ENCODE results near the gene NUDCD3.

The NUDCD3 gene

GRCh38 chr7:44380831-44381493, 109.5 kb downstream of the NUDCD3 start:
- no peak for DNase-seq

- no peak for DNase-seq
Measured at GRCh38 chr7:44380189-44380830, 110.1 kb downstream of the NUDCD3 start.

- no peak for DNase-seq
Measured at GRCh38 chr7:44379366-44380188, 110.9 kb downstream of the NUDCD3 start.

GRCh38 chr7:44378744-44379143, 111.7 kb downstream of the NUDCD3 start:
- DNase-seq: no peak

GRCh38 chr7:44377681-44378421, 112.6 kb downstream of the NUDCD3 start:
- DNase-seq: no peak

GRCh38 chr7:44377134-44377463, 113.4 kb downstream of the NUDCD3 start:
- DNase-seq: no peak

GRCh38 chr7:44376429-44377133, 113.9 kb downstream of the NUDCD3 start:
- no peak for DNase-seq

GRCh38 chr7:44375926-44376342, 114.5 kb downstream of the NUDCD3 start:
- DNase-seq: no peak

GRCh38 chr7:44375236-44375699, 115.2 kb downstream of the NUDCD3 start:
- no peak for DNase-seq

- no peak for DNase-seq
Measured at GRCh38 chr7:44374007-44374763, 116.3 kb downstream of the NUDCD3 start.

- no peak for DNase-seq
Measured at GRCh38 chr7:44373418-44373740, 117.1 kb downstream of the NUDCD3 start.

- no peak for DNase-seq
Measured at GRCh38 chr7:44372560-44373417, 117.7 kb downstream of the NUDCD3 start.

- DNase-seq: no peak
Measured at GRCh38 chr7:44368885-44369284, 121.6 kb downstream of the NUDCD3 start.

GRCh38 chr7:44368455-44368854, 122.0 kb downstream of the NUDCD3 start:
- no peak for DNase-seq

GRCh38 chr7:44367475-44368043, 122.9 kb downstream of the NUDCD3 start:
- no peak for DNase-seq

- DNase-seq: no peak
Measured at GRCh38 chr7:44366986-44367385, 123.5 kb downstream of the NUDCD3 start.

- DNase-seq: no peak
Measured at GRCh38 chr7:44353668-44354067, 136.8 kb downstream of the NUDCD3 start.

GRCh38 chr7:44348851-44349781, 141.3 kb downstream of the NUDCD3 start:
- DNase-seq: no peak

- DNase-seq: no peak
Measured at GRCh38 chr7:44348300-44348699, 142.2 kb downstream of the NUDCD3 start.

Data from NCI-H1436 (cell line).